Pancreas (tissue), 10 donors: Measurements from ENCODE around the gene UBE2N. TPM values are rescaled to one million over a fixed set of nuclear protein-coding genes. Genes with fewer than 3 reads are reported as not detected.

ENCODE experiments used
- ATAC-seq, 4 donors: fragments of 200-7000 bp; cut with Tn5 transposase; one replicate each; pipeline versions ENCODE4 v1.8.0 to v1.9.1; 2020; ENCODE audit warnings: mild to moderate bottlenecking in 4 of 4, moderate library complexity in 4 of 4
- DNase-seq, 6 donors: peaks; one replicate each; pipeline ENCODE4 v3.0.0-alpha.2; 2020
- FAIRE-seq: peaks from 2 replicates; lab custom pipeline; 2012; peaks lifted over from hg19 to GRCh38; lab: Jason Lieb, UNC
- H3K27ac ChIP-seq, 4 donors: fragments of 200-600 bp; sonication (generic); 1 replicate in 3 of 4; 2 replicates in 1 of 4; pipeline versions ENCODE4 v1.5.0 to v1.8.0; 2020
- H3K27me3 ChIP-seq, 4 donors: fragments of 200-600 bp; one replicate each; pipeline ENCODE4 v1.8.0; 2021
- H3K36me3 ChIP-seq, 3 donors: fragments of 200-600 bp; sonication (generic) in 1 of 3; one replicate each; pipeline versions ENCODE4 v1.5.0 to v1.8.0; 2020 to 2021
- H3K4me1 ChIP-seq, 3 donors: fragments of 200-600 bp; one replicate each; pipeline ENCODE4 v1.8.0; 2021
- H3K4me3 ChIP-seq, 4 donors: fragments of 200-600 bp; sonication (generic) in 2 of 4; one replicate each; pipeline versions ENCODE4 v1.5.0 to v1.8.0; 2020 to 2021
- H3K9me3 ChIP-seq, 4 donors: fragments of 200-600 bp; one replicate each; pipeline ENCODE4 v1.8.0; 2021
- CTCF ChIP-seq, 4 donors: fragments of 200-600 bp; sonication (generic) in 3 of 4; IDR thresholded peaks; one replicate each; pipeline versions ENCODE4 v1.5.0 to v1.8.0; 2021; ENCODE audit warnings: antibody characterized with exemption in 4 of 4
- WGBS, 2 donors: extraction: QIAGEN DNeasy Blood & Tissue Kit; methylation state at CpG; one replicate each; pipeline ENCODE4 v1.1.7; 2013; 5-methylcytosine and 5-hydroxymethylcytosine counted together
- intact Hi-C, 3 donors: fragments of 100-400 bp; cut with DNase I; formaldehyde crosslinking; loops; one replicate each; pipeline versions ENCODE4 v1.11.1 to v1.14.2; 2022
- polyA plus RNA-seq, 2 donors: library from polyadenylated mRNA; stranded (reverse); fragments of 200-250 nt; gene quantifications; one replicate each; pipeline ENCODE4 v1.2.3, GENCODE V29; 2013
- total RNA-seq, 6 donors: library from RNA; stranded (reverse); fragmentation: NEBNext Ultra II Directional in 4 of 6; extraction: Animal tissue kit (Norgen Biotek cat#: 25700) in 4 of 6; gene quantifications; one replicate each; pipeline versions ENCODE4 v1.2.1 to v1.2.4, GENCODE V29; 2021 to 2023
- donor health status: healthy with polysubstance abuse.
- donor health status: DM: no; HTN: no; CAD: no; lungs with moderate emphysema.
- donor health status: DM: no; HTN: no; CAD: no.
- donor health status: control.
- donor health status: control.
- donor health status: Bipolar disorder and iron deficiency.
- donor health status: DM: yes; HTN: yes; CAD: no.
- donor health status: DM: no; HTN: no; CAD: no.
- donor health status: DM: no; HTN: no; CAD: no.
- donor health status: DM: yes; HTN: yes; CAD: no.

Gene UBE2N
- total and polyA plus RNA-seq, 8 donors: 14.7 to 33.2 (median 21.5) TPM

- no peaks in the 10 kb centered on the region for H3K4me1 ChIP-seq
- WGBS, 2 donors: 95 to 96% methylated on average over 2 of the region's 2 CpGs
- DNase-seq: no peak
- TF ChIP-seq CTCF (IDR thresholded peaks at IDR 0.05): no peak
- H3K9me3 ChIP-seq: no peaks in the 10 kb centered on the region
- no peaks in the 10 kb centered on the region for H3K36me3 ChIP-seq
- no peak for ATAC-seq
- H3K27ac ChIP-seq: no peak overlapping the region
- no peak overlapping the region for H3K4me3 ChIP-seq
- intact Hi-C loops: no loop called here
- FAIRE-seq: no peak
- H3K27me3 ChIP-seq: no peaks in the 10 kb centered on the region
Measured at GRCh38 chr12:93358821-93359220, 82.9 kb downstream of the UBE2N start.

- H3K36me3 ChIP-seq: no peaks in the 10 kb centered on the region
- 93 to 98% methylated on average over 2 of the region's 2 CpGs for WGBS, 2 donors
- no peaks in the 10 kb centered on the region for H3K27me3 ChIP-seq
- ATAC-seq: no peak
- H3K4me1 ChIP-seq: no peaks in the 10 kb centered on the region
- no peak overlapping the region for H3K27ac ChIP-seq
- H3K4me3 ChIP-seq: no peak overlapping the region
- DNase-seq: no peak
- TF ChIP-seq CTCF (IDR thresholded peaks at IDR 0.05): no peak
- intact Hi-C loops: no loop called here
- FAIRE-seq: no peak
- H3K9me3 ChIP-seq: no peaks in the 10 kb centered on the region
Measured at GRCh38 chr12:93358058-93358457, 83.7 kb downstream of the UBE2N start.

GRCh38 chr12:93356214-93356613 lies 85.5 kb downstream of the UBE2N start:
- TF ChIP-seq CTCF (IDR thresholded peaks at IDR 0.05): no peak
- no peak for DNase-seq
- intact Hi-C loops: no loop called here
- ATAC-seq: no peak
- FAIRE-seq: no peak
- Histone ChIP-seq H3K9me3 (no peaks in the 10 kb centered on the region), H3K36me3 (no peaks in the 10 kb centered on the region), H3K27me3 (no peaks in the 10 kb centered on the region), H3K27ac (no peak overlapping the region), H3K4me3 (no peak overlapping the region), H3K4me1 (no peaks in the 10 kb centered on the region)
- WGBS, 2 donors: 82 to 93% methylated on average over 8 of the region's 8 CpGs

Other genes with a start within 250 kb of the UBE2N start
- 10 to 100 TPM; 32.3 to 57.3 (median 45.5) TPM for gene NUDT4, start 64.0 kb downstream of the UBE2N start, total RNA-seq
- 10 to 100 TPM; 16.0 to 77.5 TPM for gene NUDT4, start 64.0 kb downstream of the UBE2N start, polyA plus RNA-seq
- 10 to 100 TPM; 12.1 to 28.6 (median 22.8) TPM for gene MRPL42, start 25.6 kb upstream of the UBE2N start, total RNA-seq
- 10 to 100 TPM; 11.8 to 23.8 TPM for gene MRPL42, start 25.6 kb upstream of the UBE2N start, polyA plus RNA-seq
- 1 to 10 TPM; 3.2 to 6.1 (median 5.4) TPM for gene SOCS2, start 130.7 kb upstream of the UBE2N start, total RNA-seq
- gene SOCS2, start 130.7 kb upstream of the UBE2N start, polyA plus RNA-seq: 10 to 100 TPM in 1 of 2 donors, 1 to 10 TPM in 1; 9.0 to 14.8 TPM
- gene CRADD, start 235.4 kb upstream of the UBE2N start, total RNA-seq: 10 to 100 TPM in 2 of 6 donors, 1 to 10 TPM in 4; 7.6 to 11.7 (median 9.2) TPM
- gene CRADD, start 235.4 kb upstream of the UBE2N start, polyA plus RNA-seq: 10 to 100 TPM in 1 of 2 donors, 1 to 10 TPM in 1; 5.3 to 12.3 TPM